ENCODE data around the gene ASTN2. TPM values are rescaled to one million over a fixed set of nuclear protein-coding genes. Genes with fewer than 3 reads are reported as not detected.

Gene ASTN2
- total and polyA plus RNA-seq, 2 experiments from 2014 or later = 7.0 to 24.6 TPM

DNA sequence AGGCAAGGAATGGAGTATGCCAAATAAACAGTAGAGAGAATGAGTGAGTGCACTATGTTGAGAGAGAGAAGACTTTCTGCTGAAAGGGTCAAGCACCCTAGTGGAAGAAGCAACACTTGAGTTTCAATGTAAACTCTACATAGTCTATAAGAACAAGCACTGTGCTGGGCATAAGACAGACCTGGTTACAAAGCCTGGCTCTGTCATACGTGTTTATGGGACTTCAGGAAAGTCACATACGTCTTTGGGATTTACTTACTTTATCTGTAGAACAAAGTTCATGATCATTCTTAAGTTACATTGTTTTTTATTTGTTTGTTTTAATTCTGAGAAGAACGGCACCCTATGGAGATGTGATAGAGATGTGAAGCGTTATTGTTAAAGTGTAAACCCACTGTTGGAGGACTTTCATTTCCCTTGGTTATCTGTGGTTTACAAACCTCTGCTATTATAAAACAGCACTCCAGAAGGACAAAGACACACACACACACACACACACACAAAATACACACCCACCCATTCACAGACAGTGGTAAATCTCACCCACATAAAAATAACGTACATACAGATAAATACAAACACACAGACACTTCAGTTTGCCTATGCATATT is 798.4 kb downstream of the ASTN2 start:
- Histone ChIP-seq H3K9me2 (ENCODE audit: insufficient read depth) (no peaks in the 10 kb centered on the region), H3K4me1 (ENCODE audit: insufficient read depth) (no peaks in the 10 kb centered on the region), H3K4me2 (no peak overlapping the region), H3K79me2 (replicated peaks; ENCODE audit: insufficient read depth) (no peaks in the 10 kb centered on the region), H3K36me3 (ENCODE audit: insufficient read depth) (no peaks in the 10 kb centered on the region), H3K27ac (ENCODE audit: low read depth) (no peak overlapping the region), H4K20me1 (replicated peaks; ENCODE audit: insufficient read depth) (no peaks in the 10 kb centered on the region; the same call in 1 of the 2 replicates), H3F3A (replicated peaks; ENCODE audit: low read depth) (no peaks in the 10 kb centered on the region), H3K27me3 (ENCODE audit: insufficient read depth) (no peaks in the 10 kb centered on the region), H3K4me3 (no peak overlapping the region), H2AFZ (no peak overlapping the region)
- Mint-ChIP-seq H3K36me3 (ENCODE audit: low read depth) (peaks cover 28% of the 10 kb centered on the region; the same call in 2 of the 3 replicates), H3K9me3 (peaks cover 8% of the 10 kb centered on the region; the same call in 1 of the 3 replicates), H3K27ac (no peak overlapping the region), H3K27me3 (ENCODE audit: insufficient read depth, low read depth, poor library complexity) (no peaks in the 10 kb centered on the region), H3K4me1 (no peaks in the 10 kb centered on the region), H3K4me3 (no peak overlapping the region)
- DNase-seq (ENCODE audit: low spot score) (no peak), ATAC-seq (no peak)
- TF ChIP-seq NANOG (IDR thresholded peaks at IDR 0.05; ENCODE audit: borderline replicate concordance) (no peak), ZNF331 (CRISPR knock-in tag; IDR thresholded peaks at IDR 0.05; ENCODE audit: low read depth) (no peak), REST (IDR thresholded peaks at IDR 0.05; ENCODE audit: unreplicated experiment) (no peak), ZNF114 (CRISPR knock-in tag; IDR thresholded peaks at IDR 0.05) (no peak), JUNB (IDR thresholded peaks at IDR 0.05; ENCODE audit: unreplicated experiment) (no peak), CREB1 (CRISPR knock-in tag; IDR thresholded peaks at IDR 0.05; ENCODE audit: low read depth) (no peak), STAT1 (IDR thresholded peaks at IDR 0.05; ENCODE audit: unreplicated experiment) (no peak), EZH2 (IDR thresholded peaks at IDR 0.05; ENCODE audit: low read depth, unreplicated experiment) (no peak), EZH2phosphoT487 (IDR thresholded peaks at IDR 0.05; ENCODE audit: unreplicated experiment) (no peak), POLR2AphosphoS5 (IDR thresholded peaks at IDR 0.05; ENCODE audit: low read depth) (no peak)
- TF ChIP-seq, protein P1, sequence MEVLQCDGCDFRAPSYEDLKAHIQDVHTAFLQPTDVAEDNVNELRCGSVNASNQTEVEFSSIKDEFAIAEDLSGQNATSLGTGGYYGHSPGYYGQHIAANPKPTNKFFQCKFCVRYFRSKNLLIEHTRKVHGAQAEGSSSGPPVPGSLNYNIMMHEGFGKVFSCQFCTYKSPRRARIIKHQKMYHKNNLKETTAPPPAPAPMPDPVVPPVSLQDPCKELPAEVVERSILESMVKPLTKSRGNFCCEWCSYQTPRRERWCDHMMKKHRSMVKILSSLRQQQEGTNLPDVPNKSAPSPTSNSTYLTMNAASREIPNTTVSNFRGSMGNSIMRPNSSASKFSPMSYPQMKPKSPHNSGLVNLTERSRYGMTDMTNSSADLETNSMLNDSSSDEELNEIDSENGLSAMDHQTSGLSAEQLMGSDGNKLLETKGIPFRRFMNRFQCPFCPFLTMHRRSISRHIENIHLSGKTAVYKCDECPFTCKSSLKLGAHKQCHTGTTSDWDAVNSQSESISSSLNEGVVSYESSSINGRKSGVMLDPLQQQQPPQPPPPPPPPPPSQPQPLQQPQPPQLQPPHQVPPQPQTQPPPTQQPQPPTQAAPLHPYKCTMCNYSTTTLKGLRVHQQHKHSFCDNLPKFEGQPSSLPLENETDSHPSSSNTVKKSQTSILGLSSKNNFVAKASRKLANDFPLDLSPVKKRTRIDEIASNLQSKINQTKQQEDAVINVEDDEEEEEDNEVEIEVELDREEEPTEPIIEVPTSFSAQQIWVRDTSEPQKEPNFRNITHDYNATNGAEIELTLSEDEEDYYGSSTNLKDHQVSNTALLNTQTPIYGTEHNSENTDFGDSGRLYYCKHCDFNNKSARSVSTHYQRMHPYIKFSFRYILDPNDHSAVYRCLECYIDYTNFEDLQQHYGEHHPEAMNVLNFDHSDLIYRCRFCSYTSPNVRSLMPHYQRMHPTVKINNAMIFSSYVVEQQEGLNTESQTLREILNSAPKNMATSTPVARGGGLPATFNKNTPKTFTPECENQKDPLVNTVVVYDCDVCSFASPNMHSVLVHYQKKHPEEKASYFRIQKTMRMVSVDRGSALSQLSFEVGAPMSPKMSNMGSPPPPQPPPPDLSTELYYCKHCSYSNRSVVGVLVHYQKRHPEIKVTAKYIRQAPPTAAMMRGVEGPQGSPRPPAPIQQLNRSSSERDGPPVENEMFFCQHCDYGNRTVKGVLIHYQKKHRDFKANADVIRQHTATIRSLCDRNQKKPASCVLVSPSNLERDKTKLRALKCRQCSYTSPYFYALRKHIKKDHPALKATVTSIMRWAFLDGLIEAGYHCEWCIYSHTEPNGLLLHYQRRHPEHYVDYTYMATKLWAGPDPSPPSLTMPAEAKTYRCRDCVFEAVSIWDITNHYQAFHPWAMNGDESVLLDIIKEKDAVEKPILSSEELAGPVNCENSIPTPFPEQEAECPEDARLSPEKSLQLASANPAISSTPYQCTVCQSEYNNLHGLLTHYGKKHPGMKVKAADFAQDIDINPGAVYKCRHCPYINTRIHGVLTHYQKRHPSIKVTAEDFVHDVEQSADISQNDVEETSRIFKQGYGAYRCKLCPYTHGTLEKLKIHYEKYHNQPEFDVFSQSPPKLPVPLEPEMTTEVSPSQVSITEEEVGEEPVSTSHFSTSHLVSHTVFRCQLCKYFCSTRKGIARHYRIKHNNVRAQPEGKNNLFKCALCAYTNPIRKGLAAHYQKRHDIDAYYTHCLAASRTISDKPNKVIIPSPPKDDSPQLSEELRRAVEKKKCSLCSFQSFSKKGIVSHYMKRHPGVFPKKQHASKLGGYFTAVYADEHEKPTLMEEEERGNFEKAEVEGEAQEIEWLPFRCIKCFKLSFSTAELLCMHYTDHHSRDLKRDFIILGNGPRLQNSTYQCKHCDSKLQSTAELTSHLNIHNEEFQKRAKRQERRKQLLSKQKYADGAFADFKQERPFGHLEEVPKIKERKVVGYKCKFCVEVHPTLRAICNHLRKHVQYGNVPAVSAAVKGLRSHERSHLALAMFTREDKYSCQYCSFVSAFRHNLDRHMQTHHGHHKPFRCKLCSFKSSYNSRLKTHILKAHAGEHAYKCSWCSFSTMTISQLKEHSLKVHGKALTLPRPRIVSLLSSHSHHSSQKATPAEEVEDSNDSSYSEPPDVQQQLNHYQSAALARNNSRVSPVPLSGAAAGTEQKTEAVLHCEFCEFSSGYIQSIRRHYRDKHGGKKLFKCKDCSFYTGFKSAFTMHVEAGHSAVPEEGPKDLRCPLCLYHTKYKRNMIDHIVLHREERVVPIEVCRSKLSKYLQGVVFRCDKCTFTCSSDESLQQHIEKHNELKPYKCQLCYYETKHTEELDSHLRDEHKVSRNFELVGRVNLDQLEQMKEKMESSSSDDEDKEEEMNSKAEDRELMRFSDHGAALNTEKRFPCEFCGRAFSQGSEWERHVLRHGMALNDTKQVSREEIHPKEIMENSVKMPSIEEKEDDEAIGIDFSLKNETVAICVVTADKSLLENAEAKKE (CRISPR knock-in tag; IDR thresholded peaks at IDR 0.05) = no peak
- TF ChIP-seq, protein P2, sequence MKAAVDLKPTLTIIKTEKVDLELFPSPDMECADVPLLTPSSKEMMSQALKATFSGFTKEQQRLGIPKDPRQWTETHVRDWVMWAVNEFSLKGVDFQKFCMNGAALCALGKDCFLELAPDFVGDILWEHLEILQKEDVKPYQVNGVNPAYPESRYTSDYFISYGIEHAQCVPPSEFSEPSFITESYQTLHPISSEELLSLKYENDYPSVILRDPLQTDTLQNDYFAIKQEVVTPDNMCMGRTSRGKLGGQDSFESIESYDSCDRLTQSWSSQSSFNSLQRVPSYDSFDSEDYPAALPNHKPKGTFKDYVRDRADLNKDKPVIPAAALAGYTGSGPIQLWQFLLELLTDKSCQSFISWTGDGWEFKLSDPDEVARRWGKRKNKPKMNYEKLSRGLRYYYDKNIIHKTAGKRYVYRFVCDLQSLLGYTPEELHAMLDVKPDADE (IDR thresholded peaks at IDR 0.05) = no peak
- TF ChIP-seq, protein P3, sequence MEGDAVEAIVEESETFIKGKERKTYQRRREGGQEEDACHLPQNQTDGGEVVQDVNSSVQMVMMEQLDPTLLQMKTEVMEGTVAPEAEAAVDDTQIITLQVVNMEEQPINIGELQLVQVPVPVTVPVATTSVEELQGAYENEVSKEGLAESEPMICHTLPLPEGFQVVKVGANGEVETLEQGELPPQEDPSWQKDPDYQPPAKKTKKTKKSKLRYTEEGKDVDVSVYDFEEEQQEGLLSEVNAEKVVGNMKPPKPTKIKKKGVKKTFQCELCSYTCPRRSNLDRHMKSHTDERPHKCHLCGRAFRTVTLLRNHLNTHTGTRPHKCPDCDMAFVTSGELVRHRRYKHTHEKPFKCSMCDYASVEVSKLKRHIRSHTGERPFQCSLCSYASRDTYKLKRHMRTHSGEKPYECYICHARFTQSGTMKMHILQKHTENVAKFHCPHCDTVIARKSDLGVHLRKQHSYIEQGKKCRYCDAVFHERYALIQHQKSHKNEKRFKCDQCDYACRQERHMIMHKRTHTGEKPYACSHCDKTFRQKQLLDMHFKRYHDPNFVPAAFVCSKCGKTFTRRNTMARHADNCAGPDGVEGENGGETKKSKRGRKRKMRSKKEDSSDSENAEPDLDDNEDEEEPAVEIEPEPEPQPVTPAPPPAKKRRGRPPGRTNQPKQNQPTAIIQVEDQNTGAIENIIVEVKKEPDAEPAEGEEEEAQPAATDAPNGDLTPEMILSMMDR (conservative IDR thresholded peaks at IDR 0.05; ENCODE audit: low read depth in 2 of 2) = no peak

Data from GM23338 (cell line).